NCI-H1092 treated with DMSO at 0.1 percent for 48 hours (cell line): ENCODE data around the gene RNF213.
"Not testable (repeated sequence)": the region's sequence is repeated elsewhere in the genome, so short reads cannot be mapped to it uniquely, and the experiment has no call there.

ENCODE experiments used
- DNase-seq: peaks from one replicate; lab custom pipeline; 2025; lab: John Stamatoyannopoulos, UW

Gene RNF213

DNA sequence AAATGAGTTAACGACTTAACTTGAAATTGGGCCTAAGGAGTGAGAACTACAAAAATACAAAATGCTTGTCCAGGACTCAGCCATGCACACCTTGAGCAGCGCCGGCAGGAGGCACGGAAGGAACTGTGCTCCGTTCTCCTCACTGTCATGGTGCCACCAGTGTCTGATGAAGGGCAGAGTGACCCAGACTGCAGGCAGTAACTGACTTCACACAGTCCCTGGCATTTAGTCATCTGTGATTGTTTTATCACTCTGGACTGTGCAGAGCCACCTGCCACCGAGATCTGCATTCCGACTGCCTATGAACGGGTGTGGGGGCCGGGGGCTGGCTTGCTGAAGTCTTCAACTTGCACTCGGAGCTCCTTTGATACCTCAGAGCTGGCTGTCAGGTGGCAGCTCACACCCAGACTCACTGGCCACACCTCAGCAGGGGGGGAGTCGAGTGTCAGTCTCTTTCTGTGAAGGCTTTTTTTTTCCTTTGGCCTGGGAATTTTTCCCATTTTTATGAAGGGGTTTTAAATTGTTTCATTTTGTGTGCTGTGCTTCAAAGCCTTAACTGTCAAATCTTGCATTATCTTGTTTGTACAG lies 134.1 kb downstream of the RNF213 start:
- no peak for DNase-seq

DNA sequence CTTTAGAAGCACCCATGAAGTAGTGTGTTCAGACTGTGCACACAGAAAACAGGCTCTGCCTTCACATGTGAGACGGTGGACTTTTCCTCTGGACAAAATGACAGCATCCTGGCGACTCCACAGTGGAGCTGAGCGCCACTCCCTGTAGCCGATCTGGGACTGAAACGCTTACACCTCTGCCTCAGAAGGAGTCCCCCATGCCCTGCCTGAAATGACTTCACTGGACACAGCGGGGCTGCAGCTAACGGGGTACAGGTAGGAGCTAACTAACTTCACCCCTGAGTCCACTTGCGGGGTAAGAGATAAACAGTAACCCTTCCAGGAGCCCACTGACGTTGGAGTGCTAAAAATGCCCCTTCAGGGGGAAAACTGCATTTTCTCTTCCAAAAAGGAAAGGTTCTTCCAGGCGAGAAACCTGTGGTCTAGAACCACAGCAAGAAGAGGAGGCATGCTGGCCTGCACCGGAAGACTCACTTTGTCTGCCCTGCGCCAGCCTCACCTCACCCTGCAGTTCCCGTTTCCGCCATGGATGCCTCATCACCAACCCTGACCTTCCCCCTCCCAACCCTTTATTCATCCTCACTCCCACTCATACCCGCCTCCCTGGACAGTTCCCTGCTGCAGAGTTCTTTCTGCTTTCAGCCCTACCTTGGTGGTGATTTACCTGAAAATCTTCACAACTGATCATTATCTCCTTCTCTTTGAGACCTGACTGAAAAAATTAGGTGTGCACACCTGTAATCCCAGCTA lies 134.9 kb downstream of the RNF213 start:
- no peak for DNase-seq

DNA sequence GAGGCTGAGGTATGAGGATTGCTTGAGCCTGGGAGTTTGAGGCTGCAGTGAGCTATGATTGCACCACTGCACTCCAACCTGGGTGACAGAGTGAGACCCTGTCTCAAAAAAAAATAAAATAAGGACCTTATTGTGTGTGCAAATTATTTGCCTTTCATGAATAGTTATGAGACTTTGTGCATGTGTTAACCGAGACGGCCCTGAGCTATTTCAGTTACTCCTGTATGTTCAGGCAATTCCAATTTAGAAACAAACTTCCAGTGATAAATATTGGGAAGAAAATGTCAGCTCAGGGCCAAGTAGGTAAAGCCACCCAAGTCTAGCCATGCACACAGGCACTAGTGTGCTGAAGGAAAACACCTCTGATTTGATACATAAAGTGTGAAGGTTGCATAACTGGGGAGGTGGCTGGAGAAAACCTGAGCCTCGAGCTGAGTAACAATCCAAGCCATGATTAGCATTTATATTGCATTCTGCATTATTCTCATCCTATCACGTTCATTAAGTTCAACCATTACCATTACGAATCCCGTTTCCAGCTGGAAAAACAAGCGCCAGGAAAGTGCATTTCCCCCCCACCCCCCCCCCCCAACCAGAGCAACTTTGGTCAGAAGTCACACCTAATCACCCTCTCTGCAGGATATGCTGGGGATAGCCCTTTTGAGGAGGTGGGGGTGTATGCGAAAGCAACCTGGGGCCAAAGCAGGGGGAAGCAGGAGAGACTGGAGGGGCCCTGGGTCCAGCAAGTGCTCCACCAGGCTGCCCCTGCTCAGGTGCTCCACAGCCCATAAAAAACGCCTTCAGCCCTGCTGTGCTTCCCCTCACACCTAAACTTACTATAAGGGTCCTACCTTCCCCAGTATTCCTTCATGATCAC lies 135.7 kb downstream of the RNF213 start:
- no peak for DNase-seq

DNA sequence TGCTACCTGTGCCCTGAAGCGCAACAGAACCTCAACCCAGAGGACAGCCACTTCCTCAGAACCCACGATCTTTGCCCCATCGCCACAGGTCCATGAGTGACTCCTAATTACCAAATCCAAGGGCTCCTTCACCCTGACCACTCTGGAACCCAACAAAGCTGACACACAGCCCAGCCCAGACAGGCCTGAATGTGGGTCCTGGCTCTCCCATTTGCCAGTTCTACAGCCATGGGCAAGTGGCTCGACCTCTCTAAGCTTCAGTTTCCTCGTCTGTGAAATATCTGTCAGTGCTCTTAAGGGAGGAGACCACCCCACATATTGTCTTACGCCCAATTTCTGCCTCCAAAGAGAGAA lies 136.4 kb downstream of the RNF213 start:
- no peak for DNase-seq

DNA sequence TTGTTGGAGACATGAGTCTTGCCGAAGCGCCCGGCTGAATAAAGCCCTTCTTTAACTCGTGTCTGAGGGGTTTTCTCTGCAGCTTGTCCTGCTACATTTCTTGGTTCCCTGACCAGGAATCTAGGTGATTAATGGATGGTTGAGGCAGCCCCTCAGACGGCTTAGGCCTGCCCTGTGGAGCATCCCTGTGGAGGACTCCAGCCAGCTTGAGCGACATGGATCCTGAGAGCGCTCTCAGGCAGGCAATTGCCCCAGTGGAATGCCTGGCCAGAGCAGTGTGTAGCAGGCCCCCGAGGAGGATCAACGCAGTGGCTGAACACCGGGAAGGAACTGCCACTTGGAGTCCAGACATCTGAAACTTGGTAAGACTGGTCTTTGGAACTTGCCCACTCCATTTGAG lies 137.0 kb downstream of the RNF213 start:
- DNase-seq: no peak

DNA sequence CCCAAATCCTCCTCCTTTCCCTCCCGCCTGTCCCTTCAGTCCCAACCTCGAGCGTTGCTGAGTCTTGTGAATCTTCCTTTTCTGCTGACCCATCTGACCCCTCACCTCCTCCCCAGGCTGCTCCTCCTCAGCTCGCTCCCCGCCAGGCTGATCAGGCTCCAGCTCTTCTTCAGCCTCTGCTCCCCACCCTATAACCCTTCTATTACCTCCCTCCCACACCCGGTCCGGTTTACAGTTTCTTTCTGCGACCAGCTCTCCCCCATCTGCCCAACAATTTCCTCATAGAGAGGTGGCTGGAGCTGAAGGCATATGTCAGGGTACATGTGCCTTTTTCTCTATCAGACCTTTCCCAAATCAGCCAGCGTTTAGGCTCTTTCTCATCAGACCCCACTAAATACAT lies 140.4 kb downstream of the RNF213 start:
- DNase-seq: not testable (repeated sequence)

DNA sequence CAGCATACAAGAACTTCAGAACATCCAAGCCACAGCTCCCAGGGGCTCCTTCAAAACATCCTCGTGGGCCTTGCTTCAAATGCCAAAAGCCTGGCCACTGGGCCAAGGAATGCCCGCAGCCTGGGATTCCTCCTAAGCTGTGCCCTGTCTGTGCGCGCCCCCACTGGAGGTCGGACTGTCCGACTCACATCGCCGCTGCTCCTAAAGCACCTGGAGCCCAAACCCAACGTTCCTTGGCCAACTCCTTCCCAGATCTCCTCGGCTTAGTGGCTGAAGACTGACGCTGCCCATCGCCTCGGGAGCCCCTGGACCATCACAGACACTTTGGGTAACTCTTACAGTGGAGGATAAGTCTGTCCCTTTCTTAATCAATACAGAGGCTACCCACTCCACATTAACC lies 141.4 kb downstream of the RNF213 start:
- DNase-seq: not testable (repeated sequence)

DNA sequence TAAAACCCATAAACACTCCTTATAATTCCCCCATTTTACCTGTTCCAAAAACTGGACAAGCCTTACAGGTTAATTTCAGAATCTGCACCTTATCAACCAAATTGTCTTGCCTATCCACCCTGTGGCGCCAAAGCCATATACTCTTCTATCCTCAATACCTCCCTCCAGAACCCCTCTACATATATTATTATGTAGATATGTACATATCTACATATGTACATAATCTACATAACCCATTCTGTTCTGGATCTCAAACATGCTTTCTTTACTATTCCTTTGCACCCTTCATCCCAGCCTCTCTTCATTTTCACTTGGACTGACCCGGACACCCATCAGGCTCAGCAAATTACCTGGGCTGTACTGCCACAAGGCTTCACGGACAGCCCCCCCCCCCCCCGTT lies 142.3 kb downstream of the RNF213 start:
- DNase-seq: no peak

DNA sequence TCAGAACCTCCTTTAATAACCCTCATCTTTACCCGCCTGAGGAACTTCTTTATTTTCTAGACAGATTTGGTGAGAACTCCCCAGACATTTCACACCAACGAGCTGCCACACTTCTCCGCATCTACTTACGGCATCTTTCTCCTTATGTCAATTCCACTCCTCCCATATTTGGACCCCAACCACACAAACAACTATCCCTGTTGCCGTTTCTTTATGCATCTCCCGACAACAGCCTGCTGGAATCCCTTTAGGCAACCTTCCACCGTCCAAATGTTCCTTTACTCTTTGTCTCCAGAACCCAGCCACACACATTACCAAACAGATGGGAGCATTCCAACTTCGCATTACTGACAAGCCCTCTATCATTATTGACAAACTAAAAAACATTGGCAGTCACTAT lies 145.5 kb downstream of the RNF213 start:
- no peak for DNase-seq

DNA sequence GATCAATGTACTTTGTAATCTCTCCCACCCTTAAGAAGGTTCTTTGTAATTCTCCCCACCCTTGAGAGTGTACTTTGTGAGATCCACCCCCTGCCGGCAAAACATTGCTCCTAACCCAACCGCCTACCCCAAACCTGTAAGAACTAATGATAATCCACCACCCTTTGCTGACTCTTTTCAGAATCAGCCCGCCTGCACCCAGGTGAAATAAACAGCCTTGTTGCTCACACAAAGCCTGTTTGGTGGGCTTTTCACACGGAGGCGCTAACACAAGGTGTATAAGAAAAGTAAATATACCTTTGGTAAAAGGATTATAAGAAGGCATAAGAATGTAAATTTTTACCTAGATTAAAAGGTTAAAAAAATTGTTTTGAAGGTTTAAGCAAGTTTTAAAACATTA lies 147.3 kb downstream of the RNF213 start:
- not testable (repeated sequence) for DNase-seq

DNA sequence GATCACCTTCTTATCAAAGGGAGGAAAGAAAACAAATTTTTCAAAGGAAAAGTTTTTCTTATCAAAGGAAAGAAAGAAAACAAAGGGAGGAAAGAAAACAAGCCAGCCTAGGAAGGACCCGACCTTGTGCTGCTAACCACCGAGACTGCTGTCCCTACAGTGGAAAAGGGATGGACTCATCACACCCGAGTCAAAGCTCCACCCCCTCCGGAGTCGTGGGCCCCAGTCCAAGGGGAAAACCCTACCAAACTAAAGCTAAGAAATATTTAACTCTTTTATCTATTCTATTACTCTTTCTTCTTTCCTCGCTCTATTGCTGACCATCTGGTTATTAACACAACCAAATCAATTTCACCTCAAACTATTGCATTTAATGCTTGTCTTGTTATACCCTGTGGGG lies 148.2 kb downstream of the RNF213 start:
- DNase-seq: no peak

DNA sequence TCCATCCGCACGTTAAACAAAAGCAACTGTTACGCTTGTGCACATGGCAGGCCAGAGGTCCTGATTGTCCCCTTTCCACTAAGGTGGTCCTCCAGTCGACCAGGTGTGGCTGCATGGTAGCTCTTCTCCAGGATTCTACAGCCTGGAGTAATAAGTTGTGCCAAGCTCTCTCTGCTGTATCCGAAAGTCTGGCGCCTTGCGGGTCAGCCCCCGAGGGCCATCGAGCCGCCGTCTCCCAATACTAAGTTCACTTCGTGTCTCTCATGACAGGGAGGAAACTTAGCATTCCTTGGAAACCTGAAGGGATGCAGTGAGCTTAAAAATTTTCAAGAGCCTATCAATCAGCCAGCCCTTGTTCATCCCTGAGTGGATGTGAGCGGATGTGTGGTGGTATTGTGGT lies 149.0 kb downstream of the RNF213 start:
- DNase-seq: no peak

DNA sequence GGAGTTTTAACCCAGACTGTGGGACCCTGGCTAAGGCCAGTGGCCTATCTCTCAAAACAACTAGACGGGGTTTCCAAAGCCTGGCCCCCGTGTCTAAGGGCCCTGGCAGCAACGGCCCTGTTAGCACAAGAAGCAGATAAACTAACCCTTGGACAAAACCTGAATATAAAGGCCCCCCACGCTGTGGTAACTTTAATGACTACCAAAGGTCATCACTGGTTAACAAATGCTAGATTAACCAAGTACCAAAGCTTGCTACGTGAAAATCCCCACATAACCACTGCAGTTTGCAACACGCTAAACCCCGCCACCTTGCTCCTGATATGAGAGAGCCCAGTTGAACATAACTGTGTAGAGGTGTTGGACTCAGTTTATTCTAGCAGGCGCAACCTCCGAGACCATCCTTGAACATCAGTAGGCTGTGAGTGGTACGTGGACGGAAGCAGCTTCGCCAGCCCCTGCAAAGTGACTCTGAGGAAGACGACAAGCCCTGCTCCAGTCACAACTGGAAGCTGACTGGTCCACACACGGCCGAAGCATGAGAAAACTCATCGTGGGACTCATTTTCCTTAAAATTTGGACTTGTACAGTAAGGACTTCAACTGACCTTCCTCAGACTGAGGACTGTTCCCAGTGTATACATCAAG lies 149.9 kb downstream of the RNF213 start:
- not testable (repeated sequence) for DNase-seq

DNA sequence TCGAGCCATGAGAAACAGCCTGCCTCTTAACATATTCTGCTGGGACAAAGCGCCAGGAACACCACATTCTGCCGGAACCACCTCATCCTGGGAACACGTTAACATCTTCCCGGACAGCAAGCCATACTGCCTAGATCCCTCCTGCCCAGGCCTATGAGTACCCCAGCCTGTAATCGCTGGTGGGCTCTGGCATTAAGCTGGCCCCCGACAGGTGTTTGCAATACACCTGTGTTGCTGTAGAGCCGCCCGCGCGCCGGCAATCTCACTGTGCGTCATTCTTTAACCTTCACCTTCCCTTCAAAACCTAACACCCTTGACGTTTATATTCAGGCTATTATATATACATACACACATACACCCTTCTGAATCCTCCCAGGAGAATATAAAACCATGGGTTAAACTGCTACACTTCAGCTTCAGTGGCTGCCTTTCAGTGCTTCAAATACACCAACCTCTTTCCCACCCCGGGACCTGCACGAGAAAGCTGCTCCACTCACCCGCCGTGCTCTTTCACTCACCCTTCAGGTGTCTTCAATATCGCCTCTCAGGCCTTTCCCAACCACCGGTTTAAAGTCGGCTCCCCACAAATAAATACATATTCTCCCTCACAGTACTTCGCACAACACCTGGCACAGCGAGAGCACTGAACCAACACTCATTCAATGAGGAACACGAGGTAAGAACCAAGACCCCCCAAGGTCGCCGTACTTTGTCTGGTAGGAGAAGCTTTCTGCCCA lies 153.3 kb downstream of the RNF213 start:
- peak; percentile 12 for DNase-seq

DNA sequence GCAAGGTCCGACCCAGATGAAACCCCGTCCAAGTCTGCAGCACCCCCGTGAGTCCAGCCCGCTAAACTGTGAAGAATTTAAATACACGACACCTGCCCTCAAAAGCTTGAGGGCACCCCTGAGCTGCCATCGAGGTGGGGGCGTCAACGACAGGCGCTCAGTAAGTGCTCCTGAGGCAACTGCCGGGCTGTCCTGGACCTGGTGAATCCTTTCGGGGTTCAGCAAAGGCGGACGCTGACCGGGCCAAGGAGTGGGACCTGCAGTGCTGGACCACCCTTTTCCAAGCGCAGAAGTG lies 153.8 kb downstream of the RNF213 start:
- no peak for DNase-seq

DNA sequence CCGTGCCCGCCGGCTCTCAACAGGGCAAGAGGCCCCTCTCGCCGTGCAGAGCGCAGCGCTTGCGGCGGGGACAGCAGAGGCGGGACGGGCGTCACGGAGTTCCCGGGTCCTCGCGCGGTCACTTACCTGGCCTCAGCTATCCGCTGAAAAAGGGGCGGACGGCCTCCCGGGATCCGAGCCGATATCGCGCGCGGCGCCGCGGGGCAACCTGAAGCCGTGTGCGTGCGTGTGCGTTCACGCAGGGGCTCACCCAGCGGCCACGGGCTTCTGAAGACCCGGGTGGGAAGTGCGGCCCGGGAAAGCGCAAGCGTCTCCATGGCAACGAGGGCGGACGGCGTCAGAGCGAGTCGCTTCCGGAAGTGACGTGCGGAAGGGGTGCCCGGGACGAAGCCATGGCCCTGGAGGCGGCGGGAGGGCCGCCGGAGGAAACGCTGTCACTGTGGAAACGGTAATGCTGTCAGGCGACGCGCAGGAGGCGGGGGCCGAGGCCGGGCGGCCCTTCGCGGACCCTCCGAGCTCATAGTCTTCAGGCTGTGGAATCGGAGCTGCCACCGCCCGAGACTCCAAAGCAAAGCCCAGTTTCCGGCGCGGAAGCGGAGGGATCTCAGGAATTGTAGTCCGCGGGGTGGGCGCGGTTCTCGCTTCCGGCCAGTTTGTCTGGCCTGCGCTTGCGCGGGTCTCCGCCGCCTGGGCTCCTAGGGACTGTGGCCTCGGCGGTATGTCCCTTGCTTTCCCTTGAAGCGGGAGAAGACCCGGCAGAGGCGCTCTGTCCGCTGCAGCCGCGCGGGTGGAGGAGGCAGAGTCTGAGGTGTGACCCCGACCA lies 154.4 kb downstream of the RNF213 start, which contains the start of gene ENDOV:
ENDOV (plus strand) TSS at position 365 of the 823 bp plus-strand sequence; CDS start at position 393, 28 bp downstream.
- peak; percentile 91 for DNase-seq

DNA sequence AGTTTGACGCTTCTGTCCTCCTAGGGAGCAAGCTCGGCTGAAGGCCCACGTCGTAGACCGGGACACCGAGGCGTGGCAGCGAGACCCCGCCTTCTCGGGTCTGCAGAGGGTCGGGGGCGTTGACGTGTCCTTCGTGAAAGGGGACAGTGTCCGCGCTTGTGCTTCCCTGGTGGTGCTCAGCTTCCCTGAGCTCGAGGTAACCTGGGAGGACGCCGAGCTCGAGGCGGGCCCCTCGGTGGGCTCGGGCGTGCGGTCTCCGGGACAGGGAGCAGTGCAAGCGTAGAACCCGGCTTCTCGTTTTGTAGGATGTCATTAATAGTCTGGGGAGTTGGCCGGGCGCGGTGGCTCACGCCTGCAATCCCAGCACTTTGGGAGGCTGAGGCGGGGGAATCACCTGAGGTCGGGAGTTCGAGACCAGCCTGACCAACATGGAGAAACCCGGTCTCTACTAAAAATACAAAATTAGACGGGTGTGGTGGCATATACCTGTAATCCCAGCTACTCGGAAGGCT lies 155.0 kb downstream of the RNF213 start:
- no peak for DNase-seq

DNA sequence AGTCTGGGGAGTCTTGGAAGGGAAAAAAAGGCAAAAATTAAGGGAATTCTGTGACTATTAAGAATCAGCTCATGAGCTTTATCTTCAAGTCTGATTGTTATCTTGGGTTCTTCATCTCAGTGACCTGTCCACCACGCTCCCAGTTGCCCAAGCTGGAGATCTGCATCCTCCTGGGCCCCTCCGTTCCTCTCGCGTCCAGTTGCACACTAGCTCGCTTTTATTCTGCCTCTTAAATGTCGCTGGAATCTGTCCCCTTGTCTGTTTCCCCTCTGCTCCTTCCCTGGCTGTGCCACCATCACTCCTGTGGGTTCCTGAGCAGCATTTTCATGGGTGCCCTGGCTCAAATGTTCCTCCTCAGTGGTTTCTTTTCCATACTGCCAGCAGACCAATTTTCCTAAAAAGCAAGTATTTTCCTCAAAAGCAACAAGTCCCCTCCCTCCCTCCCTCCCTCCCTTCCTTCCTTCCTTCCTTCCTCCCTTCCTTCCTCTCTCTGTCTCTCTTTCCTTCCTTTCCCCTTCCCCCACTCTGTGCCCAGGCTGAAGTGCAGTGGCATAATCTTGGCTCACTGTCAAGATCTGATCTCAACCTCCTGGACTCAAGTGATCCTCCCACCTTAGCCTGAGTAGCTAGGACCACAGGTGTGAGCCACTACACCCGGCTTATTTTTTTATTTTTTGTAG lies 155.7 kb downstream of the RNF213 start:
- no peak for DNase-seq

DNA sequence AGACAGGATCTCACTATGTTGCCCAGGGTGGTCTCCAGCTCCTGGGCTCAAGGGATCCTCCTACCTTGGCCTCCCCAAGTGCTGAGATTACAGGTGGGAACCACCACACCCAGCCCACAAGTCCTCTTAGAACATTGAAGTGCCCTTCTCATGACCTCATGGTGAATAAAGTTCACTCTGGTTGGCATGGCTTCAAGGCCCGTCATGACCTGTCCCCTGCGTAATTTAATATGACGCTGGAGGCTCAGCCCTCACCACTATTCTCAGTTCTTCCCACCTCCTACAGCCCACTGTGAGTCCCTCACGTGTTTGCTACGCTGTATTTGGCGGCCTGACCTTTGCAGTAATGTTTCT lies 156.3 kb downstream of the RNF213 start:
- no peak for DNase-seq

DNA sequence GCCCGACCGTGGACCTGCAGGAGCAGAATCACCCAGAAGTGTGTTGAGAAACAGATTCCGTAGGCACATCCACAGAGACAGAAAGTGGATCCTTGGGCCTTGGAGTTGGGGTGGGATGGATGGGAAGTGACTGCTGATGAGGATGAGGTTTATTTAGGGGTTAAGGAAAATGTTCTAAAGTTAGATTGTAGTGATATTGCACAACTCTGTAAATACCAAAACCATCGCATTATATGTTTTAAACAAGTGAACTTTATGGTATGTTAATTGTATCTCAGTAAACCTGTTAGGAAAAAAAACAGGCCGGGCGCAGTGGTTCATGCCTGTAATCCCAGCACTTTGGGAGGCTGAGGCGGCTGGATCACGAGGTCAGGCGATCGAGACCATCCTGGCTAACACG lies 157.9 kb downstream of the RNF213 start:
- DNase-seq: no peak
